HCT116 (cell line): ENCODE measurements around the gene USP3. TPM values are rescaled to one million over a fixed set of nuclear protein-coding genes. Genes with fewer than 3 reads are reported as not detected.

Experiments
- ATAC-seq: fragments of 200-7000 bp; cut with Tn5 transposase; 2 replicates; pipeline ENCODE4 v1.9.1; 2020; ENCODE audit warnings: mild to moderate bottlenecking, moderate library complexity
- BruUV-seq: library from RNA; stranded (reverse); fragments of 400-500 nt; replicated peaks from 2 replicates; lab custom pipeline; 2021; lab: Mats Ljungman, UMichigan
- CTCF ChIA-PET: fragments of 300-600 bp; sonication (Branson Sonifier 250); formaldehyde crosslinking; loops from one replicate; lab custom pipeline; 2021; ENCODE audit warnings: antibody characterized with exemption; lab: Charles Lee
- POLR2A ChIA-PET: fragments of 300-600, 350-600 bp; sonication (Branson Sonifier 250); formaldehyde crosslinking; loops from one replicate; lab custom pipeline; 2021; ENCODE audit warnings: antibody characterized with exemption; lab: Charles Lee
- RAD21 ChIA-PET, 2 experiments: fragments of 300-600 bp; sonication (Branson Sonifier 250); formaldehyde crosslinking; loops; one replicate each; lab custom pipeline; 2023; ENCODE audit warnings: low total read pairs in 2 of 2; ENCODE audit not compliant: uncharacterized antibody in 2 of 2, unreplicated experiment in 2 of 2, low non-redundant PET in 1 of 2; lab: Charles Lee
- DNase-seq: peaks from one replicate; pipeline ENCODE4 v3.0.0-alpha.2; 2010; ENCODE audit warnings: low read depth, low spot score
- H2AFZ ChIP-seq: fragments of 200-600 bp; shearing (Covaris generic), sonication (generic); 2 replicates; pipeline ENCODE4 v1.6.1; 2017; ENCODE audit warnings: low read depth, mixed run types, mixed read lengths, antibody characterized with exemption, low read length; ENCODE audit not compliant: poor library complexity, severe bottlenecking
- H3K27ac ChIP-seq: 2 replicates; pipeline ENCODE4 v1.5.1; 2012; ENCODE audit warnings: low read depth, low read length
- H3K27me3 ChIP-seq: fragments of 200-600 bp; sonication (generic); 2 replicates; pipeline ENCODE4 v1.6.1; 2016; ENCODE audit warnings: mixed run types, low read length, mixed read lengths; ENCODE audit not compliant: insufficient read depth
- H3K36me3 ChIP-seq, 2 experiments: fragments of 200-500 bp in 1 of 2; fragments of 200-600 bp in 1 of 2; sonication (Bioruptor generic) in 1 of 2; sonication (generic) in 1 of 2; 2 replicates each; pipeline versions ENCODE4 v1.5.1 to v1.6.1; 2014 to 2016; ENCODE audit warnings: low read length in 2 of 2, inconsistent platforms in 1 of 2, mixed read lengths in 1 of 2, mixed run types in 1 of 2; ENCODE audit not compliant: insufficient read depth in 2 of 2, control insufficient read depth in 1 of 2
- H3K4me1 ChIP-seq, 2 experiments: fragments of 200-600 bp in 1 of 2; sonication (generic) in 1 of 2; 2 replicates each; pipeline versions ENCODE4 v1.5.1 to v1.6.1; 2012 to 2017; ENCODE audit warnings: low read length in 2 of 2, inconsistent platforms in 1 of 2, mild to moderate bottlenecking in 1 of 2, mixed read lengths in 1 of 2, mixed run types in 1 of 2, moderate library complexity in 1 of 2; ENCODE audit not compliant: insufficient read depth in 2 of 2, control insufficient read depth in 1 of 2
- H3K4me2 ChIP-seq: fragments of 200-600 bp; sonication (generic); 2 replicates; pipeline ENCODE4 v1.6.1; 2017; ENCODE audit warnings: mixed run types, low read length, mixed read lengths
- H3K4me3 ChIP-seq, 2 experiments: fragments of 200-600 bp in 1 of 2; sonication (generic) in 1 of 2; replicated peaks in 1 of 2; 2 replicates each; pipeline ENCODE4 v1.5.1; 2011 to 2016; ENCODE audit warnings: low read length in 2 of 2, control low read depth in 1 of 2, low read depth in 1 of 2, mild to moderate bottlenecking in 1 of 2, mixed read lengths in 1 of 2, mixed run types in 1 of 2
- H3K79me2 ChIP-seq: fragments of 200-600 bp; sonication (generic); 2 replicates; pipeline ENCODE4 v1.6.1; 2017; ENCODE audit warnings: mild to moderate bottlenecking, mixed run types, low read length, moderate library complexity, mixed read lengths; ENCODE audit not compliant: insufficient read depth
- H3K9ac ChIP-seq: fragments of 200-600 bp; sonication (generic); 2 replicates; pipeline ENCODE4 v1.6.1; 2016; ENCODE audit warnings: low read length, mixed read lengths
- H3K9me2 ChIP-seq: fragments of 200-600 bp; sonication (generic), shearing (Covaris generic); 2 replicates; pipeline ENCODE4 v1.6.1; 2017; ENCODE audit warnings: mixed run types, mild to moderate bottlenecking, moderate library complexity; ENCODE audit not compliant: insufficient read depth
- H3K9me3 ChIP-seq, 2 experiments: fragments of 200-500 bp in 1 of 2; fragments of 200-600 bp in 1 of 2; sonication (Bioruptor generic) in 1 of 2; sonication (generic) in 1 of 2; 2 replicates each; pipeline ENCODE4 v1.6.1; 2014 to 2017; ENCODE audit warnings: low read length in 2 of 2, mixed read lengths in 2 of 2, inconsistent platforms in 1 of 2, low read depth in 1 of 2, mild to moderate bottlenecking in 1 of 2, mixed run types in 1 of 2, moderate library complexity in 1 of 2; ENCODE audit not compliant: control insufficient read depth in 1 of 2, insufficient read depth in 1 of 2
- H4K20me1 ChIP-seq: fragments of 200-600 bp; sonication (generic), shearing (Covaris generic); 2 replicates; pipeline ENCODE4 v1.6.1; 2017; ENCODE audit warnings: mixed run types, mild to moderate bottlenecking, moderate library complexity; ENCODE audit not compliant: insufficient read depth
- ATF3 ChIP-seq: IDR thresholded peaks from 2 replicates; pipeline ENCODE4 v1.6.1; 2012
- CEBPB ChIP-seq: IDR thresholded peaks from 2 replicates; pipeline ENCODE4 v1.6.1; 2012; ENCODE audit warnings: low read depth
- EGR1 ChIP-seq: IDR thresholded peaks from 2 replicates; pipeline ENCODE4 v1.6.1; 2012; ENCODE audit warnings: low read depth
- ELF1 ChIP-seq: IDR thresholded peaks from 2 replicates; pipeline ENCODE4 v1.6.1; 2012; ENCODE audit warnings: low read depth, borderline replicate concordance
- EZH2 ChIP-seq: fragments of 200-600 bp; sonication (generic); IDR thresholded peaks from 2 replicates; pipeline ENCODE4 v1.6.1; 2017; ENCODE audit warnings: antibody characterized with exemption, mixed run types
- EZH2phosphoT487 ChIP-seq: fragments of 200-600 bp; IDR thresholded peaks from 2 replicates; pipeline ENCODE4 v1.6.1; 2018; ENCODE audit warnings: antibody characterized with exemption, borderline replicate concordance
- FOSL1 ChIP-seq: IDR thresholded peaks from 2 replicates; pipeline ENCODE4 v1.6.1; 2012; ENCODE audit warnings: low read depth
- POLR2A ChIP-seq: IDR thresholded peaks from 2 replicates; pipeline ENCODE4 v1.7.0; 2011; ENCODE audit warnings: borderline replicate concordance; ENCODE audit not compliant: insufficient read depth, insufficient read length; ENCODE audit errors: extremely low read depth
- POLR2AphosphoS5 ChIP-seq: IDR thresholded peaks from 2 replicates; pipeline ENCODE4 v1.6.1; 2011; ENCODE audit warnings: mild to moderate bottlenecking, low read depth, low read length, moderate library complexity
- RAD21 ChIP-seq: IDR thresholded peaks from 2 replicates; pipeline ENCODE4 v1.6.1; 2012; ENCODE audit warnings: low read depth, mild to moderate bottlenecking
- SIN3A ChIP-seq: IDR thresholded peaks from 2 replicates; pipeline ENCODE4 v1.6.1; 2012; ENCODE audit warnings: low read depth
- SP1 ChIP-seq: IDR thresholded peaks from 2 replicates; pipeline ENCODE4 v1.6.1; 2012; ENCODE audit warnings: low read depth
- SRF ChIP-seq: IDR thresholded peaks from 2 replicates; pipeline ENCODE4 v1.6.1; 2012; ENCODE audit warnings: low read depth
- TCF7L2 ChIP-seq: IDR thresholded peaks from 2 replicates; pipeline ENCODE4 v1.7.0; 2011; ENCODE audit warnings: borderline replicate concordance, inconsistent platforms; ENCODE audit not compliant: insufficient read depth, insufficient read length; ENCODE audit errors: extremely low read depth
- YY1 ChIP-seq: IDR thresholded peaks from 2 replicates; pipeline ENCODE4 v1.6.1; 2011; ENCODE audit warnings: low read length, low read depth, moderate library complexity, mild to moderate bottlenecking; ENCODE audit not compliant: insufficient replicate concordance; ENCODE audit errors: extremely low read depth
- ZFX ChIP-seq: fragments of 450-650 bp; IDR thresholded peaks from 2 replicates; pipeline ENCODE4 v1.6.1; 2017
- ZNF274 ChIP-seq: fragments of 200-500 bp; sonication (Bioruptor generic); IDR thresholded peaks from 2 replicates; pipeline ENCODE4 v1.6.1; 2014; ENCODE audit warnings: mild to moderate bottlenecking, low read depth, low read length, inconsistent platforms
- intact Hi-C: fragments of 100-400 bp; cut with micrococcal nuclease; formaldehyde crosslinking; loops from 2 replicates; pipeline ENCODE4 v1.10.0; 2022
- total RNA-seq: library from RNA; stranded (reverse); gene quantifications from one replicate; pipeline ENCODE4 v1.2.1, GENCODE V29; 2021; ENCODE audit not compliant: unreplicated experiment
- TF ChIP-seq, protein P1 (sequence below): IDR thresholded peaks from 2 replicates; pipeline ENCODE4 v1.6.1; 2012; ENCODE audit warnings: low read depth

USP3 gene
- total RNA-seq, 1 experiment from 2014 or later: 61.6 TPM

DNA sequence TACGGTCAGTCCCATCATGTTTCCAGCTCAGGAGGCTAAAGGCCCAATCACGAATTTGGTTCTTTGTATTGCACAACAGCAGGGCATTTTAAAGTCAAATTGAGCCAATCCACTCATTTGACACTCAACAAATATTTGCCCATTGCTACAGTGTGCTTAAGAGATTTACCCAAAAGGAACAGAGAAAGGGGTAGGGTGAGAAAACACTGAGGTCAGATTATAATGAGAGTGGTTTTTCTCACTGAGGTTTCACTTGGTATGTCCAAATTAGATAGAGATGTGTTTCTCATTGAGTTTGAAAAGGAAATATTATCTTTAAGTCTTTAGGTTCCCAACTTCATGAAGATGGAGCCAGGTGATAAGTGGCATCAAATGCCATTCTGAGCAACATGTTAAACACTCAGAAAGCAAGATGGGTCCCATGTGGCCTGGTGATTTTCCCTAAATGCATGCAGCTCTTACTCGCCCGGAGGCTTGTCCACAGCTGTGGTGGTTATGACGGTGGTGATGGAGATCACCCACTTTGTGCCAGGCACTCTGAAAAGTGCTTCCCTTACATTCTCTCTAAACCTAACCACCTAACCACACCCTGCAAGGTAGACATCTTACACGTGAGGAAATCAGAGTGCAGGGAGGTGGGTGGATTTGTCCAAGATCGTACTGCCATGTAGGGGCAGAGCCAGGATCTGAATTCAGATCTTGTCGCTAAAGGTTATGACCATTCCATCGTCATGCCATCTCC is 31.2 kb upstream of the USP3 start:
- DNase-seq (no peak), ATAC-seq (no peak)
- no peak overlapping the region for H3K9ac ChIP-seq
- no peak overlapping the region for H3K4me3 ChIP-seq
- H3K9me3 ChIP-seq: no peaks in the 10 kb centered on the region
- H3K4me1 ChIP-seq: peaks cover 0 to 31% of the 10 kb centered on the region in 2 experiments; a peak in 2 of 4 replicates
- RAD21 ChIA-PET: no interaction called here
- H3K4me2 ChIP-seq: no peak overlapping the region
- no peaks in the 10 kb centered on the region for H3K9me2 ChIP-seq
- no peaks in the 10 kb centered on the region for H3K36me3 ChIP-seq
- POLR2A ChIA-PET: no interaction called here
- TF ChIP-seq POLR2AphosphoS5 (no peak), CEBPB (no peak), SP1 (no peak), TCF7L2 (no peak), EZH2 (no peak), ATF3 (no peak), RAD21 (no peak), POLR2A (no peak), EGR1 (no peak), SRF (no peak), ZFX (no peak), SIN3A (no peak), ELF1 (no peak), ZNF274 (no peak), EZH2phosphoT487 (no peak), YY1 (no peak), FOSL1 (no peak)
- TF ChIP-seq, protein P1, sequence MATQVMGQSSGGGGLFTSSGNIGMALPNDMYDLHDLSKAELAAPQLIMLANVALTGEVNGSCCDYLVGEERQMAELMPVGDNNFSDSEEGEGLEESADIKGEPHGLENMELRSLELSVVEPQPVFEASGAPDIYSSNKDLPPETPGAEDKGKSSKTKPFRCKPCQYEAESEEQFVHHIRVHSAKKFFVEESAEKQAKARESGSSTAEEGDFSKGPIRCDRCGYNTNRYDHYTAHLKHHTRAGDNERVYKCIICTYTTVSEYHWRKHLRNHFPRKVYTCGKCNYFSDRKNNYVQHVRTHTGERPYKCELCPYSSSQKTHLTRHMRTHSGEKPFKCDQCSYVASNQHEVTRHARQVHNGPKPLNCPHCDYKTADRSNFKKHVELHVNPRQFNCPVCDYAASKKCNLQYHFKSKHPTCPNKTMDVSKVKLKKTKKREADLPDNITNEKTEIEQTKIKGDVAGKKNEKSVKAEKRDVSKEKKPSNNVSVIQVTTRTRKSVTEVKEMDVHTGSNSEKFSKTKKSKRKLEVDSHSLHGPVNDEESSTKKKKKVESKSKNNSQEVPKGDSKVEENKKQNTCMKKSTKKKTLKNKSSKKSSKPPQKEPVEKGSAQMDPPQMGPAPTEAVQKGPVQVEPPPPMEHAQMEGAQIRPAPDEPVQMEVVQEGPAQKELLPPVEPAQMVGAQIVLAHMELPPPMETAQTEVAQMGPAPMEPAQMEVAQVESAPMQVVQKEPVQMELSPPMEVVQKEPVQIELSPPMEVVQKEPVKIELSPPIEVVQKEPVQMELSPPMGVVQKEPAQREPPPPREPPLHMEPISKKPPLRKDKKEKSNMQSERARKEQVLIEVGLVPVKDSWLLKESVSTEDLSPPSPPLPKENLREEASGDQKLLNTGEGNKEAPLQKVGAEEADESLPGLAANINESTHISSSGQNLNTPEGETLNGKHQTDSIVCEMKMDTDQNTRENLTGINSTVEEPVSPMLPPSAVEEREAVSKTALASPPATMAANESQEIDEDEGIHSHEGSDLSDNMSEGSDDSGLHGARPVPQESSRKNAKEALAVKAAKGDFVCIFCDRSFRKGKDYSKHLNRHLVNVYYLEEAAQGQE: no peak
- H3K79me2 ChIP-seq: no peaks in the 10 kb centered on the region
- H3K27ac ChIP-seq: no peak overlapping the region
- no TSS peak for BruUV-seq
- CTCF ChIA-PET: interaction anchor here (1.0 kb wide), 1 partner anchor 14 kb away, joined by 3 read pairs; no protein-coding TSS in a partner anchor
- intact Hi-C loops: no loop called here
- no peaks in the 10 kb centered on the region for H3K27me3 ChIP-seq
- H4K20me1 ChIP-seq: no peaks in the 10 kb centered on the region
- H2AFZ ChIP-seq: no peak overlapping the region
